NCI-H1436 (cell line): ENCODE data around the gene ALDH3A1.

Experiments used
- DNase-seq: peaks from one replicate; lab custom pipeline; 2025; lab: John Stamatoyannopoulos, UW

Gene ALDH3A1

GRCh38 chr17:19759568-19760549 is 11.8 kb upstream of the ALDH3A1 start:
- no peak for DNase-seq

GRCh38 chr17:19757536-19758180 is 9.6 kb upstream of the ALDH3A1 start:
- no peak for DNase-seq

- no peak for DNase-seq
Measured at GRCh38 chr17:19756546-19756945, 8.4 kb upstream of the ALDH3A1 start.

- DNase-seq = no peak
Measured at GRCh38 chr17:19755821-19756510, 7.9 kb upstream of the ALDH3A1 start.

- no peak for DNase-seq
Measured at GRCh38 chr17:19755392-19755791, 7.3 kb upstream of the ALDH3A1 start.

- peak; percentile 29 for DNase-seq
Measured at GRCh38 chr17:19753661-19754463, 5.8 kb upstream of the ALDH3A1 start.

- DNase-seq = no peak
Measured at GRCh38 chr17:19753051-19753509, 5.0 kb upstream of the ALDH3A1 start.

GRCh38 chr17:19752216-19753050 is 4.3 kb upstream of the ALDH3A1 start:
- DNase-seq = no peak

- no peak for DNase-seq
Measured at GRCh38 chr17:19750835-19751234, 2.7 kb upstream of the ALDH3A1 start.

GRCh38 chr17:19750020-19750572 is 2.0 kb upstream of the ALDH3A1 start:
- DNase-seq = no peak

- no peak for DNase-seq
Measured at GRCh38 chr17:19748807-19749193, 702 bp upstream of the ALDH3A1 start.

GRCh38 chr17:19747159-19747719 is 859 bp downstream of the ALDH3A1 start:
- DNase-seq = no peak

GRCh38 chr17:19746517-19746916 is 1.6 kb downstream of the ALDH3A1 start:
- DNase-seq = no peak

GRCh38 chr17:19744922-19745757 is 3.0 kb downstream of the ALDH3A1 start:
- DNase-seq = peak; percentile 93

GRCh38 chr17:19744492-19744891 is 3.6 kb downstream of the ALDH3A1 start:
- DNase-seq = no peak

- DNase-seq = no peak
Measured at GRCh38 chr17:19743101-19744100, 4.7 kb downstream of the ALDH3A1 start.

- DNase-seq = no peak
Measured at GRCh38 chr17:19742495-19742894, 5.6 kb downstream of the ALDH3A1 start.
